Smooth muscle cell (in vitro differentiated cells): ENCODE data around the gene ACTN1. TPM values are rescaled to one million over a fixed set of nuclear protein-coding genes. Genes with fewer than 3 reads are reported as not detected.

ENCODE experiments used
- DNase-seq: peaks from one replicate; lab custom pipeline; 2025; ENCODE audit not compliant: unreplicated experiment; lab: John Stamatoyannopoulos, UW
- H2AFZ ChIP-seq: fragments of 200-600 bp; sonication (generic); 2 replicates; pipeline ENCODE4 v1.6.0; 2016; ENCODE audit warnings: antibody characterized with exemption, low read depth, mild to moderate bottlenecking
- H3F3A ChIP-seq: fragments of 200-600 bp; sonication (generic); 2 replicates; pipeline ENCODE4 v1.6.0; 2017; ENCODE audit warnings: antibody characterized with exemption, low read depth
- H3K27ac ChIP-seq: fragments of 200-600 bp; sonication (generic); 2 replicates; pipeline ENCODE4 v1.5.1; 2016; ENCODE audit warnings: low read depth, mild to moderate bottlenecking
- H3K27me3 ChIP-seq: fragments of 200-600 bp; sonication (generic); 2 replicates; pipeline ENCODE4 v1.6.1; 2016; ENCODE audit warnings: low read depth, mild to moderate bottlenecking
- H3K36me3 ChIP-seq: fragments of 200-600 bp; sonication (generic); 2 replicates; pipeline ENCODE4 v1.5.1; 2016; ENCODE audit warnings: low read depth
- H3K4me1 ChIP-seq: fragments of 200-600 bp; sonication (generic); 2 replicates; pipeline ENCODE4 v1.5.1; 2016; ENCODE audit warnings: low read depth
- H3K4me2 ChIP-seq: fragments of 200-600 bp; sonication (generic); 2 replicates; pipeline ENCODE4 v1.6.0; 2016; ENCODE audit warnings: mild to moderate bottlenecking
- H3K4me3 ChIP-seq: fragments of 200-600 bp; sonication (generic); 2 replicates; pipeline ENCODE4 v1.5.1; 2016; ENCODE audit warnings: mild to moderate bottlenecking
- H3K79me2 ChIP-seq: fragments of 200-600 bp; sonication (generic); 2 replicates; pipeline ENCODE4 v1.6.0; 2016; ENCODE audit warnings: low read depth, mild to moderate bottlenecking
- H3K9ac ChIP-seq: fragments of 200-600 bp; sonication (generic); 2 replicates; pipeline ENCODE4 v1.6.0; 2016; ENCODE audit warnings: low read depth
- H3K9me3 ChIP-seq: fragments of 200-600 bp; sonication (generic); replicated peaks from 2 replicates; pipeline ENCODE4 v1.5.1; 2016; ENCODE audit warnings: low read depth
- H4K20me1 ChIP-seq: fragments of 200-600 bp; sonication (generic); 2 replicates; pipeline ENCODE4 v1.6.0; 2016; ENCODE audit warnings: low read depth
- WGBS: methylation state at CpG from one replicate; pipeline ENCODE4 v1.1.7; 2016; ENCODE audit warnings: low lambda C conversion rate; 5-methylcytosine and 5-hydroxymethylcytosine counted together
- polyA plus RNA-seq: library from polyadenylated mRNA; unstranded; fragments of >200 nt; fragmentation: Nextera tagmentation; extraction: Ambion mirVana; gene quantifications from 2 replicates; pipeline ENCODE4 v1.2.1, GENCODE V29; 2016
- total RNA-seq: library from RNA; depleted of rRNA; stranded (reverse); fragments of >200 nt; gene quantifications from 2 replicates; pipeline ENCODE4 v1.2.3, GENCODE V29; 2014
- TF ChIP-seq, protein P1 (sequence below): fragments of 200-600 bp; sonication (generic); IDR thresholded peaks from 2 replicates; pipeline ENCODE4 v1.5.1; 2017; ENCODE audit warnings: borderline replicate concordance, mild to moderate bottlenecking, antibody characterized with exemption; ENCODE audit not compliant: insufficient read depth, poor library complexity, severe bottlenecking

The ACTN1 gene
- total and polyA plus RNA-seq, 2 experiments from 2014 or later: 422 to 806 TPM

DNA sequence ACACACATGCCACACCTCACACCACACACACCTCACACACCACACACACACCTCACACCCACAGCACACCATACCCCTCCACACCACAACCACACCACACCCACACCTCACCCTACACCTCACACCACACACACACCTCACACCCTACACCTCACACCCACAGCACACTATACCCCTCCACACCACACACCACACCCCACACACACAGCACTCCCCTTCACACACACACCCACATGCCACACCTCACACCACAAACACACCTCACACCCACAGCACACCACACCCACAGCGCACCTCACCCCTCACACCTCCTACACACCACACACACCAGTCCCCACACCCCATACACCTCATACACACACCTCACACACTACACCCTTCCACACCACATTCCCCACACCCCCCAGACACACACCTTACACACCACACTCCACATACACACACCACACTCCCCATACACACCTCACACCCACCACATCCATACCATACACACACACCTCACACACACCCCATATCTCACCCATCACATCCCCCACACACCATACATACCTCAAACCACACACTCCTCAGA is 80.0 kb downstream of the ACTN1 start:
- DNase-seq: no peak
- Histone ChIP-seq H3K27ac (peak overlapping the region; percentile 70), H3K4me2 (no peak overlapping the region), H3K9me3 (no peaks in the 10 kb centered on the region), H3K4me3 (no peak overlapping the region), H4K20me1 (peaks cover 100% of the 10 kb centered on the region), H3K36me3 (peaks cover 46% of the 10 kb centered on the region), H3K4me1 (no peaks in the 10 kb centered on the region), H3F3A (peaks cover 73% of the 10 kb centered on the region), H2AFZ (no peak overlapping the region), H3K27me3 (no peaks in the 10 kb centered on the region), H3K9ac (no peak overlapping the region), H3K79me2 (peaks cover 57% of the 10 kb centered on the region)
- WGBS: 100% methylated on average over 1 of the region's 1 CpG
- TF ChIP-seq, protein P1, sequence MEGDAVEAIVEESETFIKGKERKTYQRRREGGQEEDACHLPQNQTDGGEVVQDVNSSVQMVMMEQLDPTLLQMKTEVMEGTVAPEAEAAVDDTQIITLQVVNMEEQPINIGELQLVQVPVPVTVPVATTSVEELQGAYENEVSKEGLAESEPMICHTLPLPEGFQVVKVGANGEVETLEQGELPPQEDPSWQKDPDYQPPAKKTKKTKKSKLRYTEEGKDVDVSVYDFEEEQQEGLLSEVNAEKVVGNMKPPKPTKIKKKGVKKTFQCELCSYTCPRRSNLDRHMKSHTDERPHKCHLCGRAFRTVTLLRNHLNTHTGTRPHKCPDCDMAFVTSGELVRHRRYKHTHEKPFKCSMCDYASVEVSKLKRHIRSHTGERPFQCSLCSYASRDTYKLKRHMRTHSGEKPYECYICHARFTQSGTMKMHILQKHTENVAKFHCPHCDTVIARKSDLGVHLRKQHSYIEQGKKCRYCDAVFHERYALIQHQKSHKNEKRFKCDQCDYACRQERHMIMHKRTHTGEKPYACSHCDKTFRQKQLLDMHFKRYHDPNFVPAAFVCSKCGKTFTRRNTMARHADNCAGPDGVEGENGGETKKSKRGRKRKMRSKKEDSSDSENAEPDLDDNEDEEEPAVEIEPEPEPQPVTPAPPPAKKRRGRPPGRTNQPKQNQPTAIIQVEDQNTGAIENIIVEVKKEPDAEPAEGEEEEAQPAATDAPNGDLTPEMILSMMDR: no peak

DNA sequence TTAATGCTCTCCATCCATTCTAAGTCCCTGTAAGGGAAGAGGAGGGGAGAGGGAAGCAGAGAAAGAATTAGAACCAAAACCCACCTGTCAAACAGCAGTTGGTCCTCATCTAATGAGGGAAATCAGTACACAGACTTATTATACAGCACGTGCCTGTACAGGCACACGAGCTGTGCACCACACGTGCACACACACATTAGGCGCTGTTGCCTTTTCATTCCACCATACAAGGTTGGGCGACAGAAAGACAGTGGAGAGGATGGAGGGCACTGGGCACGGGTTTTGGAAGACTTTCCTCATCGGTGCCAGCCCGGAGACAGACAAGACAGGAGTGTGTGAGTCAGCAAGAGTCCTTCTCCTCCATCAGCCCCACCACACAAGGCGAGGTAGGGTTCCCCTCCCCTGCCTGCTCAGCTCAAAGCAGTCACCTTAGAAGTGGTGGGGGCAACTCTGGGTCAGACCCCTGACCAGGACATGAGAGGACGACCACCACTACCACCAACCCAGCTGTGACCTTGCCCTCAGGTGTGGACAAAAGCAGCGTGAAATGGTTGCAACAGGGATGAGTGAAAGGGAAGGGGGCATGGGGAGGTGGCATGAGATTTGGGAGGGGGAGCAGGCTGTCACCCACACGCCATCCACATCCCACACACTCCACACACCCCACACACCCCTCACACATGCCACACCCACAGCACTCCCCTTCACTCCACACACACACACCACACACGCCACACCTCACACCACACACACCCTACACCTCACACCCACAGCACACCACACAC is 80.7 kb downstream of the ACTN1 start:
- peaks cover 51% of the 10 kb centered on the region for H3K79me2 ChIP-seq
- H3K27ac ChIP-seq: peak overlapping the region; percentile 70

DNA sequence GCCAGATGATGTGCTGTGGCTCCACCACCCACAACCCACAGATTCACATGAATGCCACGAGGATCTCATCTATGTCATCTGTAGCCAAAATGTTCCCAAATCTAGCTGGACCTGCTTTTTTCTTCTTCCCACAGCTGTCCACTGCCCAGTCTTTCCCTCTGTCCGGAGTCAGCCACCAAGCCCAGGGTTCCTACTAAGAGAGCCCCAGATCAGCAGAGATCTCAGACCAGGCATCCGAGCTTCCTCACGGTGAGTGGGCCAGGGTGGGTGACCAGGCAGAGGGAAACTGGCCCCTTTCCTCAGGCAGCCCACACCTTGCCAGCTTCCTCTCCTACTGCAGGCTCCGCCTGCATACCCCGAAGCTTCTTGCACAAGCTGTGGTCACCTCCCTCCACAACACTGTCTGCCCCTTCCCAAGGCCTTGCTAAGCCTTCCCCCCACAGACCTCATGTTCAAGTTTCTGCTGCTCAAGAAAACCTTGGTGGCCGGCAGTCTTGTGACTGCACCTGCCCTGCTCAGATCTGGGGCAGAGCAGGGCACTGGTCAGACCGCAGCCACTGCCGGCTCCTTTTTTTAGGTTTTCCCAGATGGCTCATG is 81.4 kb downstream of the ACTN1 start:
- Histone ChIP-seq H3K9me3 (no peaks in the 10 kb centered on the region), H2AFZ (no peak overlapping the region), H3K4me1 (no peaks in the 10 kb centered on the region), H3K4me2 (no peak overlapping the region), H3F3A (peaks cover 81% of the 10 kb centered on the region), H3K27ac (peak overlapping the region; percentile 70), H3K79me2 (peaks cover 47% of the 10 kb centered on the region), H3K36me3 (peaks cover 43% of the 10 kb centered on the region), H3K27me3 (no peaks in the 10 kb centered on the region), H4K20me1 (peaks cover 100% of the 10 kb centered on the region), H3K9ac (no peak overlapping the region), H3K4me3 (no peak overlapping the region)
- TF ChIP-seq, protein P1: no peak
- DNase-seq: no peak
- 94% methylated on average over 9 of the region's 9 CpGs for WGBS

More for the DNA sequence above, 80.7 kb downstream of the ACTN1 start:
- Histone ChIP-seq H2AFZ (no peak overlapping the region), H3K27me3 (no peaks in the 10 kb centered on the region), H3K9me3 (no peaks in the 10 kb centered on the region), H3F3A (peaks cover 80% of the 10 kb centered on the region), H3K36me3 (peaks cover 43% of the 10 kb centered on the region), H3K9ac (no peak overlapping the region), H3K4me2 (no peak overlapping the region), H3K4me1 (no peaks in the 10 kb centered on the region), H4K20me1 (peaks cover 100% of the 10 kb centered on the region), H3K4me3 (no peak overlapping the region)
- no peak for DNase-seq
- WGBS: 91% methylated on average over 11 of the region's 13 CpGs
- TF ChIP-seq, protein P1: no peak
